T-helper 1 cell (primary cell): ENCODE results near the gene FAM13A.

Source experiments
- DNase-seq, 5 donors: peaks; one replicate each; pipeline ENCODE4 v3.0.0-alpha.2; 2012 to 2020

FAM13A gene

DNA sequence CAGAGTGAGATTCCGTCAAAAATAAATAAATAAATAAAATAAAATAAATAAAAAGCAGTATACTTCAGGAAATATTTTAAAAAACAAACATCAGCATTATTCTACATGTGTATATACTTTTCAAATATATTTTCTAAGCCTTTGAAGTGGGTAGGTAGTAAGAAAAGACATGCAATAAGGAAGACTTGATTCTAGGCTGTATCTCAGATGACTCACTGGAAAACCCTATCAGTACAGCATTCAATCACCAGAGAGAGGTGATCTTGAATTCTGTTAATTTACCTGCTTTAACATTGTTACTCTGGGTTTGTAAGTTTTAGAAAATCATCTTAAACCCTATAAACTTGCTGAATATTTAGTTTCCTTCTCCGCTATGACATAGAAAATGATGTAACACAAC, 252.8 kb downstream of the FAM13A start:
- peak in 1 of 5 donors; percentile 14 for DNase-seq

DNA sequence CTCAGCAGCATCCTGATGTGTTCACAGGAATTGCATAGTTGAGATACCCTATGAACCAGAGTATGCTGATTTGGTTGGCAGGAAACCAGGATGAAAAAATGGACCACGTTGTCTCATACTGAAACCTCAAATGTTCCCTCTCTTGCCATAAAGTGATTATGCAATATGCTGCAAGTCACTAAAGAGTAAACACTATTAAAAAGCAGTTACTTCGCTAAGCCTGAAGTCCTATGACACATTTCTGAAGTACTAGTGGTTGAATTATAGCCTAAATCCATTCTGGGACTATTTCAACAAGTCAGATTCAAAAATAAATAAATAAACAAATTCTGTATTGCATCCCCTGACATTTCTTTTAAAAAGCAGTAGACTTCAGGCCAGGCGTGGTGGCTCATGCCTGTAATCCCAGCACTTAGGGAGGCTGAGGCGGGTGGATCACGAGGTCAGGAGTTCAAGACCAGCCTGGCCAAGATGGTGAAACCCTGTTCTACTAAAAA, 253.3 kb downstream of the FAM13A start:
- peak in 1 of 5 donors; percentile 85 for DNase-seq

DNA sequence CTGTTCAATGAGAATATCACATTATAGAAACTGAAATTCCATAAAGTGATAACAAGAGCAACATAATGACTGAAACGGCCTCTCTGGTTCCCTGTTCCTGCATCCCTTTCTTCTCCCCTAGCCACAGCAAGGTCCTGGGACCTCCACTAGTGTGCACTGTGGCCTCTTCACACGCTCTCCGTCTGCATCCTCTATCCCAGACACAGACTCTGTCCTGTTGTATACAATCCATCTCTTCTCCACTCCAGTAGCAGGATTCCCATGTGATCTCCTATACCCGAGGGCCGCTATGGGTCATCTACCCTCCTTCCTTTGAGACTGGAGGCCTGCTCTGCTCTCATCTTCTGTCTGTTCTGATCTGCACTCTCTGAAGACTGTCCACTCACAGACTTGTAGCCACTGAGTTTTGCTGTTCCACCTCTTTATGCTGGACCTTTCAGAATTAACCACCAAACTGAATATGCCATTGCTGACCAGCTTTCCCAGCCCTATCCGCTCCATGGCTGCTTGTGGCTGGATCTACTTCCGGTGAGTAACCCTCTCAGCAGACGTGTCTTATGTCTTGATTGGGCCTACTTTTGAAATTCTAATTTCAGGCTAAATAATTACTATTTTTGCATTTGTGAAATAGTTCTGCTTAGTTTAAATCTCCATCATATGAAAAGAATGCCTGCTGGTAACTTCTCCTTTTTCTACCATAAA, 254.2 kb downstream of the FAM13A start:
- no peak for DNase-seq

DNA sequence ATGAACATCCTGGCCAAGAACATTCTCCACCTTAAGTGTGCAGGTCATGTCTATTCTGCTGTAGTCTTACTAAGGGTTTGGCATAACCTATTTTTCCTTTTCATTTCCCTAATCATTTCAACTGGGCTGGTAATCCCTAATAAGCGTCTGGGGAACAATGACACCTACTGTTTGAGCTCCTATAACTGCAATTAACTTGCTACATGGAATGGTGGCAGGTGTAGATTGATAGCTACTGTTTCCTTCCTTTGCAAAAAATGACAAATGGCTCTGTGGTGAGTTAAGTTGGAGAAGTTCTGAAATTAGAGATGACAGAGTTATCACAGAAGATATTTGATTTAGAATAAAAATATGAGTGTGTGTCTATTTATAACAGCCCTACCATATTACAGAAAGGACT, 254.8 kb downstream of the FAM13A start:
- DNase-seq = no peak

DNA sequence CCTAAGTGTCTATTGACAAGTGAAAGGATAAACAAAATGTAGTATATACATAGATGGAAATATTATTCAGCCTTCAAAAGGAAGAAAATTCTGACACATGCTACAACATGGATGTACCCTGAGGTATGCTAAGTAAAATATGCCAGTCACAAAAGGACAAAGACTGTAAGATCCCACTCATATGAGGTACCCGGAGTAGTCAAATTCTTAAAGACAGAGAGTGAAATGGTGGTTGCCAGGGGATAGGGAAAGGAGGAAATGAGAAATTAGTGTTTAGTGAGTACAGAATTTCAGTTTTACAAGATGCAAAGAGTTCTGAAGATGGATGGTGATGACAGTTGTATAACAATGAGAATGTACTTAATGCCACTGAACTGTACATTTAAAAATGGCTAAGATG, 257.1 kb downstream of the FAM13A start:
- DNase-seq = no peak

DNA sequence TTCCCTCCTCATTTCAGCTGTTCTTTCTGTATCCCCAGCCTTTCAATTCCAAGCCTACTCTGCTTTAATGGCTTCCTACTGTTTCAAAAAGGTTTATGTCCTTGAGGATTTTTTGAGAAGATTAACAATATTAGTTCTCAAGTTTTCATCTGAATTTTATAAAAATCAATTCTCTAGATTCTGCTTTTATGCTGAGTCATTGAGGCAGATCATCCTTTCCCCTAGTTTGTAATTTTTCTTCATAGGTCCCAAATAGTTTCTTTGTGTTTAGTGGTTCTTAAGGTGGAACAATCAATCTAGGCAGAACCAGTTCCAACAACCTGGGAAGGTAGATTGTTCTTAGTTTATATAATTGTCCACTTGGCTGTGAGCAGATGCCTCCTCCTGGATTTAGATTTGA, 259.3 kb downstream of the FAM13A start:
- DNase-seq = no peak

DNA sequence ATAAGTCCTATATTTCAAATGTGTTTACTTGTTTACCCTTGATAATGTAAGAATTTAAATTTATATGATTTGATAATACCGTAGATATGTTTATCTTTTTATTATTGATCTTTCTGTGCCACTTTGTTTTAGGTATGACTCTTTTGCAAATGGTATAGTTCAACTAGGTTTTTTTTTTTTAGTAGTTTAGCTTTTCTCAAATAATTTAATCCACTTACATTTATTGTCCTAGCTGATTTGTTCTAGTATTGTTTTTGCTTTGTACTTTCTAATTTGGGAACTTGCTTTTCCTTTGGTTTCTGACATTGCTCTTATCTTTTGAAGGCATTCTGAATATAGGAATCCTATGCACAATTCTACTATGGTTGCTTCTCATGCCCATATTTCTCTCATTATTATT, 260.4 kb downstream of the FAM13A start:
- no peak for DNase-seq

DNA sequence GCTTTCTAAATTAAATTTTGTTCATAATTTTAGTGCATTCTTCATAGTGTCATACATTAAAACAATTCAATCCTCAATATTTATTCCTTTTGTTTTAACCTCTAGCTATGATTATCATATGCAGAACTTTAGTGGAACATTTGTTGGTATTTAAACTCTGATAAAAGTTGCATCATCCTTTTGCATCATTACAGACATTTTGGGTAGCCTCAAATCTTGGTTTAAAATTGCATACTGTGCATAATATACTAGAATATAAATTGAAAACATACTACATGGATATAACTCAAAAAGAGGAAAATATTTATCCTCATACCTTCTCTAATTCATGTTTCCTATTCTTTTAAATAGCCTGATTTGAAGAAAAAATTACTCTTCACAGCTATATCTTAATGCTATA, 262.0 kb downstream of the FAM13A start:
- DNase-seq = no peak

DNA sequence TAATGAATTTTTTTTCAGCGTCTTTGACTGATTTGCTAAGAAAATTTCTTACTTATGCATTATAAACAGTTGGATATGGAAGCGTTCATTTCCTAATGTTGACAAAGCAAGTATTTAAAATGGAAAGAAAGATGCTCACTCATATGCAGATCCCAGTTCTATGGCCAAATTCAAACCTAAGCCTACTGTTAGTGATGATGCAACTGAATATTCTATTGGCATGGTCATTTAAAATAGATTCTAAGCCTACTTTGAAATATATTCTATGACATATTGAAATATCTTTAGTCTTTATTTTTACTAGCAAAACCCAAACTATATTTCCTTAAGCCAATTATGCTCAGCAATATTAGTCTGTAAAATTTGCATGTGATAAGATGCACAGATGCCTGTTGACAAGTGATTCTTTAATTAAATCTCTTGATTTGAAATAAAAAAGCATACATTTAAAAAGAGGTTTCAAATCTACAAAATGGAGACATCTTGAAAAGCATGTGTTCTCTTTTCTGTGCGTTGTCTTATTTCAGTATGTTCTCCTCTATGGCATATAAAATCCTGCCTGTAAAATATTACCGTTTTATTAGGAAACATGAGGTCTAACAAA, 262.8 kb downstream of the FAM13A start:
- DNase-seq = no peak

DNA sequence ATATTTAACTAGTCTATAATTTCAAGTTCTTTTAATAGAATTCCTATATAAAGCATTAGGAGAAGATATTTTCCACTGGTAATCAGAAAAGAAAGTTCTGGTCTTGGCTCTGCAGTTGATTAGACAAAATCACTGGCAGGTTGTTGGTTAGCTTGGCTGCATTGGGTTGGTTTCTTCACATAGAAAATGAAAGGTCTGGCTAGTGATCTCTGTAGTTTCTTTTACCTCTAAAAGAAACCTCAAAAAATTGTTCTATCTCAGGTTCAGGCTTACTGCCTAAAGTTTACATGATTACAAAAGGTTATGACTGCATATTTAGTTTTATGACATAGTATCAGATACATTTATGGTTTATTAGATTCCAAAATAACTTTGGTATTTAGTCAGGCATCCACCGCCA, 263.5 kb downstream of the FAM13A start:
- DNase-seq = peak in 1 of 5 donors; percentile 28

DNA sequence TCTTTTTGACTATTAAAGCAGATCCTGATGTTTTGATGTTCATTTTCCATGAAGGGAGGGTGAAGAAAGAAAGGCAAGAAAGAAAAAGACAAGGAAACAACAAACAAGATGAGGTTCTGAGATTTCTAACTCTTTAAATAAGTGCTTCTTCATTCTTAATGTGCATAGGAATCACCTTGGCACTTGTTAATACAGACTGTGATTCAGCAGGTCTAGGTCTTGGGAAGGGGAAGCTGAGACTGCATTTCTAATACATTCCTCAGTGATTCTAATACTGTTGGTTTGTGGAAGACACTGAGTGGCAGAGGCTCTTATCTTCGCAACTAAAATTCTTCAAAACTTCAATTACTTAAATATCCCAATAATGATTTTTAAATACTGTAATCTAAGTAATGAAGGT, 264.2 kb downstream of the FAM13A start:
- no peak for DNase-seq

DNA sequence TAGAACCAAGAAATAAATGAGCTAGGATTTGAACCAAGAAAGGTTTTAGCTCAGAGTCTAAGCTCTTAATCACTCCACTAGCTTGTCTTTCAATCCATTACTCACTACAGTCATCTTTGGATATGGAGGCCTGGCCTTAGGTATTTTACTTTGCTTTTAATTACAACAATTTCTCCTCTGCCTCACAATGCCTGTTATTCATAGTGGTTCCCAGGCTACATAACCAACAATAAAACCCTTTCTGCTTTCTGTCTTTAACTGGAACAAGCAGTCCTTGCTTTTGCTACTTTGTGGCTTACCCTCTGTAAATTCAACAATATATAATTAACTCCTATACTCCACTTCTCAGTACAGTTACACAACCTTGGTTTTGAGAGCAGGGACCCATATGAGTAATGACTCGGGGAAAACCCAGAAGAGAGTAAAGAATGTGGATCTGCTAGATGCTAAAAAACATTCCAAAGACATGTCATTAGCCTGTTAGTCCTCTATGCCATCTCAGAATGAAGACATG, 264.7 kb downstream of the FAM13A start:
- peak in 1 of 5 donors; percentile 37 for DNase-seq

DNA sequence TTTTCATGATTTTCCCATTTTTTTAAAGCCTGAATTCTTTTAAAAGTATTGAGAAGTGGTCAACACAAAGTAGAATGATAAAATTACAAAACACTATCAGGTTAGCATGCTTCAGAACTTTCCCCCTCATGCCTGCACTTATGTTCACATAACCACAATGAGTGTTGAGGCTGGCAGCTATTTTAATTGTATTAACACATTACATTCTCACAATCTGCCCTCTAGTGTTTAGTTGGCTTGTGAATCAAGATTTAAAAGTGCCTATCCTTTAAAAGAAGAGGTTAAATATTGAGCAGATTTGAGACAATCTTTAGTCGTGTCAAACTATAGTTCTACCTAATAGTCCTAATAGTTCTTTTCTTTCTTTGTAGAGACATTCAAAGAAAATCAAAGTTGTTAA, 265.7 kb downstream of the FAM13A start:
- DNase-seq = peak in 1 of 5 donors; percentile 7

DNA sequence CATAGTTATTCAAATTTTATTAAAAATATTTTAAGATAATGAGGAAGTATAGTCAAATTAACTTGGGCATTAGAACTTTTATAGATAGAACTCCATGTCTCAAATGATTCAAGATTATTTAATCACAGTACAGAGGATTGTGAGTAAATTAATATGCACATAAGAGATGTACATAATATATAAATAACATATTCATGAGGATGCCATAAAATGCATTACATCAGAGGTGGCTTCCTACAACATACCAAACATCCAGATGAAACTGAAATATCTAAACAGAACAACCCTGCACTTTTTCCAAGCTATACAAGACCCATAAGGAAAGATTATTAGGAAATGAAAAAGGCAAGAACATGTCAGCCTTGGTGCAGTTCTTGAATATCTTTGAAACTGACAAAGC, 268.1 kb downstream of the FAM13A start:
- no peak for DNase-seq

DNA sequence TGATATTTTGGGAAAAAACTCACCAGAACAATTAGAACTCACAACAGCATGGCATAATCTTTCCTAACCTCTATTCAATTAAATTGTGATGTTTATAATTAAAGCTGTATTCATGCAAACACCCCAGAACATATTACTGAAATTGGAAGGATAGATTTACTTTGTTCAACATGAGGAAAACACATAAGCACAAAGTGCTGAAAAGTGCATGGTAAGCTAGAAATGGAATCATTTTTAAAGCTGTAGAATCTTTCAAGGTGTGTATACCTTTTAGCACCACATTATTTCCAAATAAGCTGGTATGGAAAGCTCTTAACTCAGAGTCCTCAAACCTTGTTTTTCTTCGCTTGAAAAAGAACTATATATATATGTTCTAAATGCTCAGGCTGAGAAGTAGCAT, 268.6 kb downstream of the FAM13A start:
- DNase-seq = no peak

DNA sequence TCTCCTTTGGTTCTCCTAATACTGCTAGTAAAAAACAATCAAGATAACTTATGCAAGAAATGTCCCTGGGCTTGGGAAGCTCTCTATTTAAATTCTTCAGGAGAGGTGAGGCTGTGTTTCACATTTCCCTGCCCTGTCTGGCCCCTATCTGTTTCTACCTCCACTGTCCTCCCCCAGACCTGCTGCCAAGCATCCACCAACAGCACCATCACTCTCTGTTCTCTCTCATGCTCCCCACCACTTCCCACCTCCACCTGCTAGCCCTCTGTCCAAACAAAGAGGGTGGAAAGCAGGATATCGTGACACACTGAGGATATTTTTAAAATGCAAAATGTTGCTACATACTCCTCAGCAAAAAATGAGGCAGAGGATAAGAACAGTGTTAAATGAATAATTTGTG, 271.0 kb downstream of the FAM13A start:
- no peak for DNase-seq

DNA sequence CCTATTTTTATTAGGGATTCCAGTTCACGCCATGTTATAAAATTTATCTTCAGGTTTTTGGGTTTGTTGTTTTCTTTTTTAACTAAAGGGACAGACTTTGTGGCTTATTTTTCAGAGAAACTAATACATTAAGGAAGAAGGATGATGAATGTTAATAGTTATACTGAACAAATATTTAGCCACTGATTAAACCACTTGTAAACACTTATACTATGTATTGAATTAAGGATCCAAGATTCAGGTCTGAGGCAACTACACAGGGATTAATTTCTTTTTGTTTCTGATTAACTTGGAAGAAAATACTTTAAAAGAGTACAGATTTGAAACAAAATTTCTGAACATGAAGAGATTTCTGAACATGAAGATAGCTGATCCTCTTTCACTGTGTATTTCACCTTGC, 276.6 kb downstream of the FAM13A start:
- DNase-seq = no peak

DNA sequence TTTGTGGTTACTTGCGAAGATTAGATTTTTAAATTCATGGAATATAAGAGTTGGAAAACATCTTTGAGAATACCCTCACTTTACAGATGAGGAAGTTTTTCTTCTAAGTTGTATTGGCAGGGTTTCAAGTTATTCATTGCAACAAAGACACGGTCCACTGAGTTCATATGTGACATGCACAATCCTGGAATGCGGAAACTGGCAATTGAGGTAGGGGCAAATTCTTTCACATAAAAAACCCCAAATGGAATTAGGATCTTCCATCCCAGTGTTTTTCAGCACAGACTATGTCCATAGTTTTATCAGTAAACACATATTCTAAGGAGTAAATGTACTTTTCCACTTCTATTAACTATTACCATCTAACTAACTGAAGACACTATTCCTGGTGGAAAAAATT, 277.6 kb downstream of the FAM13A start:
- DNase-seq = no peak

DNA sequence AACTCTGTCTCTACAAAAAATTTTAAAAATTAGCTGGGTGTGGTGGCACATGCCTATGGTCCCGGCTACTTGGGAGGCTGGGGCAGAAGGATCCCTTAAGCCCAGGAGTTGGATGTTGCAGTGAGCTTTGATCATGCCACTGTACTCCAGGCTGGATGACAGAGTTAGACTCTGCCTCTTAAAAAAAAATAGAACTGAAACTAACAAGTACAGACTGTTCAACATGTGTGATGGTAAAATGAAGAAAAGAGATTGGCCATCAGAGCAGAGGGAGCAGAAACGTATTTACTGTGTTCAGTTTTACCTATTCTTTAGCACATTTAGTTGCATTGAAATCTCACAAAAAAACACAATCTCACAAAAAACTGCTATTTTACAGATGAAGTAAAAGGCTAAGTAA, 281.5 kb downstream of the FAM13A start:
- no peak for DNase-seq

DNA sequence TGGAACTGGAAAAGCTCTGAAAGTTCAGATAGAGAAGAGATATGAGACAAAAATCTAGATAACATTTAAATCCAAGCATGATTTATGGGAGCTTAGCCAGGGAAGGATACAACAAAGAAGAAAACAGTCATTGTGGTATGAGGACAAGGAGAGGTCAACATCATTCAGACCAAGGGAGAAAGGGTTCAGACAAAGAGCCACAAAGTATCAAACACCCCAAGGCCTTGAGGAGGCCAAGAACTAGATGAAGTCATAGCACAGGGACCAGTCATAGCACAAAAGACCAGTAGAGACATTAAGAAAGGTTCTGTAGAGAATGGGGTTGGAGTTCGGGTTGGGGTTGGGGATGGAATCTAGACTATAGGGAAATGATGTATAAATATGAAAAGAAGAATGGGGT, 282.0 kb downstream of the FAM13A start:
- no peak for DNase-seq

DNA sequence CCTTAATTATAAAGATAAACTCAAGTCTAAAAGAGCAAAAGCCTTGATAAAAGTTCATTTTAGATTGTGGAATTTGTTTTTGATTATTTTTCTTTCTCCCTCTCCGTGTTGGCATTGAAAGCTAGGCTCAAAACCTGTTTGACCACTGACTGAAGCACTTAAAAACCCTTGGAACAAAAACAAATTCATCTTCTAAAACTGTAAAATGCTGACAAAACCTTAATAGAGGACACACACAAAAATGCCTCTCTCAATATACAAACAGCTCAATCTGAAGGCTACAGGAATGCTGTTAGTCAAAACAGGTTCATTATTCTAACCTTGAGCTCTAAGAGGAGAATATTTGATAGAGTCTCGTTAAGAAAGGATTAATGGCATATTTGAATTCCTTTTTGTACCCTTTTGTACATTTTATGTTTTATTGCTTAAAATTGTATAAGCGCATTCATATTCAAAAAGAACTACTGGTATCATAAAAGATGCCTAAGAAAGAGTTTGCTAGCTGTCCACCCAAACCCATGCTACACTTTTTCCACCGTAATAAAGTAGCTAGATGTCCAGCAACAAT, 285.0 kb downstream of the FAM13A start:
- DNase-seq = no peak

DNA sequence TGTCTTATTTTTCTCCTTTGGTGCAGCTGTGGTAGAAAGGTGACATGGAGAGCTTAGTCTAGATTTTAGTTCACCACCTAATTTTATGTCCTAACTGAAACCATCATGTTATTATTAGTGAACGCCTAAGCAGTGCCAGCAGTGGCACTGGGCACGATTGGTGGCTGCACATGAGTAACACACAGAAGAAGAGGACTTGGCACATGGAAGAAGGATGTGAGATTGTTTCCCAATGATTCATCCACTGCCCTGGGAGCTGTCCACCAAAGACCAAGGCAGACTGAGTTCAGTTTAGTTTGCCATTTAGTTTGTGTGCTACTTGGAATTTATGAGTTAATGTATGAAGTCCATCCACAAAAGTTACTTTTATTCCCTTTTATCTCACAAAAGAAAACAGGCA, 291.3 kb downstream of the FAM13A start:
- DNase-seq = no peak

DNA sequence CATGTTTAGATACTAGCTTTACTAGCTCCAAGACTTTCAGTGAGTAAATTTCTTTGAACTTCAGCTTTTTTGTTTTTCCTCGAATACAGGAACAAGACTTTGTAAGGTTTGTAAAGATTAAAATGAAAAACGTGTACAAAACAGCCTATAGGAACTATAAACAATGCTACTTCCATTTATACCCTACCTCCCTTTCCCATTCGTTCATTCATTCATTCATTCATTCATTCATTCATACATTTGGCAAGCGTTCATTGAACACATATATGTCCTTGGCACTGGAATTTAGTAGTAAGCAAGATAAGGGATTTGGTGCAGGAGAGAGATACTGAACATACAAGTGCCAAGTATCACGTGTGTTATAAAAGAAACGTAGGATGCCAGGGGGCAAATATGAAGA, 293.9 kb downstream of the FAM13A start:
- DNase-seq = no peak

DNA sequence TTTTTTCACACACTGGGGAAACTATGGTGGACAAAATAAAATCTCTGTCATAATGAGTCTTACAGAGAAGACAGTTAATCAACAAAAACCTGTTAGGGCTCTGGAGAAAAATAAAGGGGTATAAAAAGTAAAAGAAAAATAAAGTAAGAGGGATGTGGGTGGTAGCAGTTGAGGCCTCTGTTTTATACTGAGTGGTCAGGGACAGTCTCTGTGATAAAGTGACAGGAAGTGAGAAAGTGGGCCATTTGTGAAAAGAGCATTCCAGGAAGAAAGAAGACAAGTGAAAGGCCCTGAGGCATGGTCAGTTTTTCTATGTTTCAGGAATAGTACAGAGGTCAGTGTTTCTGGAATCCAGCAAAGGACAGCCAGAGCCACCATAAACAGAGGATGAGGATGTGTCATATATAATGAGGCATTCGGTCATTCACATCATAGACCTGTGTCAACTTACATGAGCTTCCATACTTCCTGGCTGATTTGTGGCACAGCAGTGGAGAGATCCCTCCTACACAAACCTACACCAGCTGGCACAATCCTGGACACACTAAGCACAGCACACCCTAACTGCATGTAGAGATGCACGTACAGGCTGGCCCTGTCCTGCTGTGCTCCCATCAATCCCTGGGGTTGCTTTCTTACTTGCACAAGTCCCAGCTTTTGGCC, 295.0 kb downstream of the FAM13A start:
- no peak for DNase-seq
